Measurements from ENCODE around the gene EPGN.

The EPGN gene

DNA sequence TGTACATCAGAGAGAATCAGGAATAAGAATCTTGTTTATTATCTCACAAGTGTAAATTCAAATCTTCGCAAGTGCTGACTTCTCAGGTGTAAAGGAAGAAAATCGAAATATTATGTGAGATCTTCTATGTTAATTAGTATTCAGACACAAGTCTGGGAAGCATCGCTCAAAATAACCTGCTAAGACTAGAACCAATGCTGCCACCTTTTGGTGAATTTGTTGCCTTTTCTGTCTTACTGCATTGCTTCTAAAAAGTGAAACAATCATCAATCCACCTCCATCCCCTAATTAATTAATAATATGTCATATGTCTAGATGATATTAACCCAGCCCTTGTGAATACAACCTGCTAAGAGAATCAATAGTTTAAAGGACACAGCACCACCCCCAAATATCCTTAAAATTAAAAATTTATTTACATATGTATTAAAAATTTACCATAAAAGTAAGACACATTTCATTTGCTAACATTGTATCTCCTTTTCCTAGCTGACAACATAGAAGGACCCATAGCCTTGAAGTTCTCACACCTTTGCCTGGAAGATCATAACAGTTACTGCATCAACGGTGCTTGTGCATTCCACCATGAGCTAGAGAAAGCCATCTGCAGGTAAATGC lies 3.5 kb downstream of the EPGN start:
- no peak for DNase-seq (ENCODE audit: low read depth)

DNA sequence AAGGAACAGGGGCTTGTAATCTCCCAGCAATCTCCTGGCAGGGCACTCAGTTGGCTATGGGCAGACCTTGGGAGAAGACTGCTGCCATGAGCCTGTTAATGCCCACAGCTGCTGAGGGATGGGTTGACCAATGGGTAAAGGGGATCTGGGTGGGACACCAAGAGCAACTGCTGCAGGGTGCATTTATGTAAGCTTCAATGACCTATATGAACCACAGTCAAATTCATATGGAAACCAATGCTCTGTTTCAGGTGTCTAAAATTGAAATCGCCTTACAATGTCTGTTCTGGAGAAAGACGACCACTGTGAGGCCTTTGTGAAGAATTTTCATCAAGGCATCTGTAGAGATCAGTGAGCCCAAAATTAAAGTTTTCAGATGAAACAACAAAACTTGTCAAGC lies 6.1 kb downstream of the EPGN start:
- DNase-seq (ENCODE audit: low read depth): no peak

- DNase-seq (ENCODE audit: low read depth): no peak
Measured at GRCh38 chr4:74314944-74315343, 6.7 kb downstream of the EPGN start.

- DNase-seq (ENCODE audit: low read depth): no peak
Measured at GRCh38 chr4:74315376-74315775, 7.1 kb downstream of the EPGN start.

- DNase-seq (ENCODE audit: low read depth): no peak
Measured at GRCh38 chr4:74316397-74316796, 8.1 kb downstream of the EPGN start.

GRCh38 chr4:74317616-74318246 lies 9.5 kb downstream of the EPGN start:
- DNase-seq (ENCODE audit: low read depth): no peak

- DNase-seq (ENCODE audit: low read depth): no peak
Measured at GRCh38 chr4:74318276-74318675, 10.0 kb downstream of the EPGN start.

DNA sequence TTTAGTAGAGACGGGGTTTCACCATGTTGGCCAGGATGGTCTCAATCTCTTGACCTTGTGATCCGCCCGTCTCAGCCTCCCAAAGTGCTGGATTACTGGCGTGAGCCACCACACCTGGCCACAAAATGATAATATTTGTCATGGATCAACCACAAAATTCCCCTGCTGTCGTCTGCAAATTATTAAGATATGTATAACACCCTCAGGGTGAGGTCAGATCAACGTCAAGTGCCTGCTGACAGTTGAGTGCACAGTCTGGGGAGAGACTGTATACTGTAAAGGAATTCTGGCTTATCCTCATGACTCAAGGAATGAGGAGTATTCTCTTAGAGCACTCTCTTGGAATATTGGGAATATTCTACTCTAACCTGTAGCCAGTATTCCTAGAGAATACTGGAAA lies 11.2 kb downstream of the EPGN start:
- no peak for DNase-seq (ENCODE audit: low read depth)

GRCh38 chr4:74320559-74321118 lies 12.4 kb downstream of the EPGN start:
- no peak for DNase-seq (ENCODE audit: low read depth)

- DNase-seq (ENCODE audit: low read depth): no peak
Measured at GRCh38 chr4:74322301-74322700, 14.0 kb downstream of the EPGN start.

GRCh38 chr4:74323663-74324062 lies 15.4 kb downstream of the EPGN start:
- DNase-seq (ENCODE audit: low read depth): no peak

- no peak for DNase-seq (ENCODE audit: low read depth)
Measured at GRCh38 chr4:74324262-74324661, 16.0 kb downstream of the EPGN start.

DNA sequence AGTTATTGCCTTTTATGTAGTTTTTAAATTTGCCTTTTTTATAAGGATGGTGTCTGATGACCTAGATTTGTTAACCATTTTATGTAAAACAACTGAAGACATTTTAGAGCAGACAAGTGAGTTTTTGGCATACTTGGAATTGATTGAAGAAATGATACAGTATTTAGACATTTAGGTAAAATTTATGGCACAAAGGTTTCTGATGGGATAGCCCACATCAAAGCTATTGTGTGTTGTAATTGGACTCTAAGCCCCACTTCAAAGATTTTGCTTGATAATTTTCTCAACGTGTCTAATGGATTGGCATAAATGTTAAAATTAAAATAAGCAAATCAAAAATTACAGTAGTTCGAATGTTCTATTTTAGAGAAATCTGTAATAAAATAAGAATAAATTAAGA lies 17.6 kb downstream of the EPGN start:
- no peak for DNase-seq (ENCODE audit: low read depth)

DNA sequence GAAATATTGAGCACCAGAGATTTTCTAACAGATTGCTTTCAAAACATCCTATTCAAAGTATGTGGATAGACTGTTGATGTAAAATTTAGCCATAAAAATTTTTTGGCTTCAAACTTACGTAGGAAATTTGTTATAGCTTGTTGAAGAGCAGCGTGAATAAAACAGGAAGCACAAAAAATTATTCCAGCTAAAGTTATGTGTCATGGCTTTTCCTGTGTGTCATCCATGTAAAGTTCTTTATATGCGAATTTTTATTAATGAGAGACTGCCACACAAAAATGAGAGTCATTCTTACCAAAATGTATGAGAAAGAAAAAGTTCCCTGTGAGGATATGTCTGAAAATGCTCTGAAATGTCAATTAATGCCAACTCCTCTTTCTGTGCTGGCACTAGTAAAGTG lies 19.5 kb downstream of the EPGN start:
- no peak for DNase-seq (ENCODE audit: low read depth)

DNA sequence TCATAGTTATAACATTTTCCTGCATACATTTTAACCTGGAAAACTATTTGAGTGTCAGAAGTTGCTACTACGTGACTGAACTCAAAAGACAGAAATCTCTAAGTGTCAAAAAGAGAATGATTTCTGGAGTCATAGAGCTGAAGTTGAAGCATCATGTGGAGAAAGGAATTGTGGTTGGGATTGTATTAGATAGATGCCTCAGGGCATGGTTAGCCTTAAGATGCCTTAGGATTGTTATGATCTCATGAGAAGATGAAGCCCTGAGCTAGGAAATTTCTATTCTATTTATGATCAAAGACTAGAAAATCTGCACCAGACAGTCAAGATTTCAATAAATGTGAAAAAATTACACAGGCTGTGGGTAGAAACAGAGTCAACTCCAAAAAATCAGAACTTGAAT lies 20.2 kb downstream of the EPGN start:
- no peak for DNase-seq (ENCODE audit: low read depth)

DNA sequence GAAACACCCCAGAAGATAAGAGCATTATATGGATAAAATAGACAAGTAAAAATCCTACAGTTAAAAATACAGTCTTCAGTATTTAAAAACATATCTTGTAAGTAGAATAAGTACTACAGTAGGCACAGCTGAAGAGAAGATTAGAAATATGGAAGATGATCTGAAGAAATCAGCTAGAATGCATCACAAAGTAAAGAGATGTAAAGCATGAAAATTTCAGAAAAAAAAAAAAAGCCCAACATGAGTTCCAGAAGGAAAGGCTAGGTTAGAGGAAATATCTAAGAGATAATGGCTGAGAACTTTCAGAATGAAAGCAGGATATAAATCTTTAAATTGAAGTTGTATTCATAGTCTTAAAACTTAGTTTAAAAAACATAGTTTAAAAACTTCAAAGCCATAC lies 21.0 kb downstream of the EPGN start:
- no peak for DNase-seq (ENCODE audit: low read depth)

DNA sequence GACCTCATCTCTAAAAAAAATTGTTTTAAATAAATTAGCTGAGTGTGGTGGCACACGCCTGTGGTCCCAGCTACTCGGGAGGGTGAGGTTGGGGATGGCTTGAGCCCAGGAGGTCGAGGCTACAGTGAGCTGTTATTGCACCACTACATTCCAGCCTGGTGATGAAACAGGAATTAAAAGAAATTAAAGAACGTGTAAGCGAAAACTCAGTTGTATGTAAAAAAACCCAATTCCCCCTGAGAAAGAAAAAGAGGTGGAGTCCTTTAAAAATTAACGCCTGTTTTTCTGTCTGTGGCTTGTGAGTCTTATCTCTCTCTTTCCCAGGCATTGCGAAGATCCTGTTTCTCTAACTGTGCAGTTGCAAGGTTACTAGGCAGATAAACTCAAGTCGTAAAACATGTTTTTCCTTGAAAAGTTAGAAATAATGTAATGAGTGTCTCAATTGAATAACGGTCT lies 22.1 kb downstream of the EPGN start:
- no peak for DNase-seq (ENCODE audit: low read depth)

GRCh38 chr4:74331252-74331651 lies 23.0 kb downstream of the EPGN start:
- no peak for DNase-seq (ENCODE audit: low read depth)

DNA sequence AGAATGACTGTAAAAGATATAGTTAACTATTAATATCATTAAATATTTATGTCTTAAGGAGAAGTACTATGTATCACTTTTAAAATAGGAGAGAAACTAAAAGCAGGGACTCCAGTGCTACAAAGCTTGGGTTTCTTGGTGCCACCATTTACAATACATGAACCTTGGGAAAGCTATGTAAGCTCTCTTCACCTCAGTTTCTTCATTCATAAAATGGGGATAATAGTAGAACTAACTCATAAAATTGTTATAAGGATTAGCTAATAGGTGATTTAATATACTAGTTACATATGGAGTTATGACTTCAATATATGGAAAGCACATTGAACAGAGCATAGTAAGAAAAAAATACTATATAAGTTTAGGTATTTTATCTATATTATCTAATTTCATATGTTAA lies 23.7 kb downstream of the EPGN start:
- no peak for DNase-seq (ENCODE audit: low read depth)

DNA sequence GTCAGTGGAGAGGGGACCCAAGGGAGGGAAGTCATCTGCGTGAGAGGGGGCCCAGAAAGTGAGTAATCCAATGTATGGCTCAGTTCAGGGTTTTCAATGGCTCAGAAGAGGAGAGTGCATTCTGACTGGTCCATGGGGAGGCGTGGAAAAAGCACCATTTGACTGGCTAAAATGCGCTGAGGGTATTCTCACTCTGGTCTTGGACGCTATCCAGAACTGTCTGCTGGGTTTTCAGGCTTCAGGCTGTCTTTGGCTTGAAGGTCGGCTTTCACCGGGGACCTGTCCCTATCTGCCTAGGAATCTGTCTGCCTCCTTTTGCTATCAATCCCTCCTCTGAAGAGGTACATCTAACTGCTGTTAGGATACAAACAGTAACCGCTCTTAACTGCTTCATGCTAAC lies 26.4 kb downstream of the EPGN start:
- no peak for DNase-seq (ENCODE audit: low read depth)

DNA sequence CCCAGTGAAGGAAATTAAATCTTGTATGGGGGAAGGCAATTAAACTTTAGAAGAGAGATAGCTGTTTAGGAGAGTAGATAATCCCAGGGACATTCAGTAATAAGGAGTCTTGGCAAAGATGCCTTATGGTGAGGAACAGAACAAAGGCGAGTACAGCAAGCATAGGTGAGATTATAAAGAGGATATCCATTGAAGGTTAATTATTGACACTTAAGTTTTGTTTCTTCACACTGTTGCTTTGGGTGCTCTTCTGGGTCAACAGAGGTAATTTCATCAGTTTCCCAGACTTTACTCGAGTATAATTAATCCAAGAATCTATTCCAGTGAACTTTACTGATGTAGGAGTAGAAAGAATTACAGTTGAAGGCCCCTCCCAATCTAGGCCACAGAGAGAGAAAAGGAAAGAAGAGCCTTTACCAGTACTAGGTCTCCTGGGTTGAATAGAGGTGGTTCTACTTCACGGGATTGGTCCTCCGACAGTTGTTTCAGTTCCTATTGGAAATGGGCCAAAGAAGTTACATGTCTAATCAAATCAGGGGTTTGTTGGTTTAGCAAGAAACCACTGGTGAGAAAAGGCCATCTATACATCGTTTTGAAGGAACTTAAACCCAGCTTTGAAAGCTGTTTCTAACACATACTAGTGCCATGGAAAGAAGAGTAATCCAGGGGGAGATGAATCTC lies 27.2 kb downstream of the EPGN start:
- DNase-seq (ENCODE audit: low read depth): no peak

DNA sequence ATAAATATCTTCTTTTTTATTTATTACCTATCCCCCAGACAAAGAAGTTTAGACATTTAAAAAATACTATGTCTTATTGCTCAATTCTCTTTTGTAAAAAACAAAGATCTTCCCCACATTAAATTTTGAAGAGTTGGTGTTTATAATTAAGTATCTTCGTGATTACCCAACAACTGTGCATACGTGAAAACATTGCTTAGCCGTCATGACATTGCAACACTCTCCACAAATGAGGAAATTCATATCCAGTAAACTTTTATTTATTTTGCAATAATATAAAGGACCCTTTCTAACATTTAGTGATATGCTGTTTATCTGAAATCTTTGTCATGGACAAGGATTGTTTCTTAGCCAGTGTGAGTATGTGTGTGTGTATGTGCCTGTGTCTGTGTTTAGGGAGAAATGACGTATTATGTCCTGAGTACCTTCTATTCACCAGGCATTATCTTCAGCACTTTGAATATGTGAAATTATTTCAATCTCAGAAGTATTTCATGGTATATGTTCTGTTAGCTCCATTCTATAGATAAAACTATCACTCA lies 30.6 kb downstream of the EPGN start:
- DNase-seq (ENCODE audit: low read depth): no peak

- no peak for DNase-seq (ENCODE audit: low read depth)
Measured at GRCh38 chr4:74339501-74339900, 31.2 kb downstream of the EPGN start.
